ENCODE results near the gene RIPOR2.
"Not testable (repeated sequence)": the region's sequence is repeated elsewhere in the genome, so short reads cannot be mapped to it uniquely, and the experiment has no call there.

RIPOR2 gene

DNA sequence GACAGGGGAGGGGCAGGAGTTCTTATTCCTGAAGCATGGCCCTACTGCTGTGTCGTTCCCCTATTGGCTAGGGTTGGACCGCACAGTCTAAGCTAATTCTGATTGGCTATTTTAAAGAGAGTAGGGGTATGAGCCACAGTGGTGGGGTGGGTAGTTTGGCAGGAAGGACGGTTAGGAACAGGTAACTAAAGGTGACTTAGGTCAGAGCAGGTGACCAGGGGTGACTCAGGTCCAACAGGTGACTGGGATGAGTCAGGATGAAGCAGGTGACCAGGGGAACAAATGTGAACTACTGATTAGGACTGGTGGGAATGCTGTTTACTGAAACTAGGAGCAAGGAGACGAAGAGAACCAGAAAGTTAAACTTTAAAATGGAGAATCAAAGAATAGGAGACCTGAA, 58.0 kb downstream of the RIPOR2 start:
- WGBS (ENCODE audit: extremely low coverage, insufficient coverage, low lambda C conversion rate): no CpG with 5 or more reads among the region's 4 CpGs
- not testable (repeated sequence) for H3K36me3 ChIP-seq (ENCODE audit: control insufficient read depth, insufficient read depth, low read length); H2BK5ac ChIP-seq (ENCODE audit: low read length)

DNA sequence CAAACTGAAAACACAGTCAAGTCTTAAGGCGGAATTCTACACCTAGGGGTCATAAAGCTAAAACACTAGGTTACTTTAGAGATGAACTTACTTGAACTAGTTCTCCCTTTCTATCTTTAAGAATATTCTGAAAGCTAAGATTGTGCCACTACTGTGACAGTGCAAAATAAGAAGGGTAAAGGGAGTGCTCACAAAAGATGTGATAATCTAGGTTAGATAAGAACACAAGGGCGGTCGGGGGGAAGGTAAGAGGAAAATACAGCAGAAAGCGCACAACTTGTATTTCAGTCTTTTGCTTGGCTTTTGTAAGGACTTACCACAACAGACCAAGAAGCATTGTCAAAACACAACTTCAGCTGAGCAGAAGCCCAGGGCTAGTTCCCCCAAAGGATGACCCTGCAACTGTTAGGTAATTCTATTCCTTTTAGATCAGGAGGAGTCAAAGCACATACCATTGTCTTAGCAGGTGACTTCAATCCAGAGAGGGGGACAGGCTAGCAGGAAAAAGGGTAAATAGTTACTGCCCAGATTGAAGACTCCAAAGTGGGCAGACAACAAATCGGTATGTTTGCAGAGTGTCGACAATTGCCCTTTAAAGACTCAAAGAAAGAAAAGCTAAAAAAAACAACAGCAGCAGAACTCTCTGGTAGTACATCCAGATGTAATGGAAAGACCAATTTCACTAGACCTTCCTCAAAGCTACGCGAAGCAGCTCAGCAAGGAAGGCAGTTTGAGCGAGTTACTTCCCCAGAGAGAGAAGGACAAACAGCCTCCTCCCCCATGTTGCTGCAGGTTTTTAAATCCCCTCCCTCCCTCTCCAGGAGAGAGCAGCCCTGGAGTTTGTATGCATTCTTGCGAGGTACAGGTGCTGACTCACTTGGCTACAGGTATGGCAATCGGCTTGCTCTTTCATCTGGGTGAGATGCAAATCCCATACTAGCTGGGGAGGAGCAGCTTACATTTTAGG, 59.0 kb downstream of the RIPOR2 start:
- Histone ChIP-seq H3K4me3 (ENCODE audit: low read length) (no peak overlapping the region), H3K27ac (ENCODE audit: low read depth, low read length) (peak overlapping the region; percentile 4), H3K27me3 (ENCODE audit: insufficient read depth, low read length, poor library complexity) (no peaks in the 10 kb centered on the region), H3K79me2 (ENCODE audit: control insufficient read depth, insufficient read depth, low read length) (no peaks in the 10 kb centered on the region), H3K9ac (ENCODE audit: low read length) (no peak overlapping the region), H3K56ac (ENCODE audit: low read length) (no peak overlapping the region), H3K4me2 (ENCODE audit: low read length) (no peak overlapping the region), H3K36me3 (ENCODE audit: control insufficient read depth, insufficient read depth, low read length) (no peaks in the 10 kb centered on the region), H3K18ac (ENCODE audit: low read length) (peak overlapping the region; percentile 52), H3K4me1 (ENCODE audit: control insufficient read depth, low read depth, low read length) (no peaks in the 10 kb centered on the region), H2BK15ac (replicated peaks; ENCODE audit: low read depth) (no peak overlapping the region), H3K4ac (ENCODE audit: low read depth, low read length) (no peak overlapping the region), H3K23ac (ENCODE audit: low read length) (peak overlapping the region; percentile 26), H2BK120ac (ENCODE audit: low read depth, low read length) (no peak overlapping the region), H4K8ac (ENCODE audit: low read depth, low read length) (no peak overlapping the region), H2AK5ac (ENCODE audit: low read length) (no peak overlapping the region), H2BK5ac (ENCODE audit: low read length) (no peak overlapping the region), H3K79me1 (ENCODE audit: low read length) (no peaks in the 10 kb centered on the region), H4K5ac (ENCODE audit: low read length) (no peak overlapping the region)
- WGBS (ENCODE audit: extremely low coverage, insufficient coverage, low lambda C conversion rate): no CpG with 5 or more reads among the region's 11 CpGs
- DNase-seq: peak; percentile 96

More for the DNA sequence above, 58.0 kb downstream of the RIPOR2 start:
- H2BK15ac ChIP-seq (replicated peaks; ENCODE audit: low read depth); H3K4me1 ChIP-seq (ENCODE audit: control insufficient read depth, low read depth, low read length); H3K79me1 ChIP-seq (ENCODE audit: low read length); H2BK120ac ChIP-seq (ENCODE audit: low read depth, low read length); H3K18ac ChIP-seq (ENCODE audit: low read length); H3K27ac ChIP-seq (ENCODE audit: low read depth, low read length); H3K4ac ChIP-seq (ENCODE audit: low read depth, low read length); H3K4me3 ChIP-seq (ENCODE audit: low read length); H2AK5ac ChIP-seq (ENCODE audit: low read length); H4K8ac ChIP-seq (ENCODE audit: low read depth, low read length); H4K5ac ChIP-seq (ENCODE audit: low read length); H3K4me2 ChIP-seq (ENCODE audit: low read length); H3K9ac ChIP-seq (ENCODE audit: low read length); H3K79me2 ChIP-seq (ENCODE audit: control insufficient read depth, insufficient read depth, low read length); H3K56ac ChIP-seq (ENCODE audit: low read length); H3K23ac ChIP-seq (ENCODE audit: low read length); H3K27me3 ChIP-seq (ENCODE audit: insufficient read depth, low read length, poor library complexity): not testable (repeated sequence)
- peak; percentile 36 for DNase-seq

DNA sequence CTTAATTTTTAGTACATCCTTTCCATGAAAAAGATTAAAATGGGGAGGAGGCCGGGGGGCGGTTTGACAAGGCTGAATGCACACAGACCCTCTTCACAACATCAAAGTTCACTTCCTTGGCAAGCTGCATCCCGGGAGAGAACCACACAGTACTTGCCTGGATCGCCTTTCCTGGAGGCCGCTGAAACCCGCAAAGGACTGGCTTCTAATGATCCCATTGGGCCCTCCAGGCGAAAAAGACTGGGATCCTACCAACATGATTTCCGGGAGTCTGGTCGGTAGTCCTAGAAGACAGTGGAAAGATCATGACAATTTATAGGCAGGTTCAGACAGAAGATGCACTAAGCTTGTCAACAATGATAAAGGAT, 60.2 kb downstream of the RIPOR2 start:
- Histone ChIP-seq H2BK120ac (ENCODE audit: low read depth, low read length) (no peak overlapping the region), H3K4me1 (ENCODE audit: control insufficient read depth, low read depth, low read length) (no peaks in the 10 kb centered on the region), H3K9ac (ENCODE audit: low read length) (no peak overlapping the region), H2BK15ac (replicated peaks; ENCODE audit: low read depth) (no peak overlapping the region), H3K23ac (ENCODE audit: low read length) (no peak overlapping the region), H2AK5ac (ENCODE audit: low read length) (no peak overlapping the region), H3K4me3 (ENCODE audit: low read length) (no peak overlapping the region), H4K5ac (ENCODE audit: low read length) (no peak overlapping the region), H3K27me3 (ENCODE audit: insufficient read depth, low read length, poor library complexity) (no peaks in the 10 kb centered on the region), H2BK5ac (ENCODE audit: low read length) (no peak overlapping the region), H3K4me2 (ENCODE audit: low read length) (no peak overlapping the region), H3K79me1 (ENCODE audit: low read length) (no peaks in the 10 kb centered on the region), H3K4ac (ENCODE audit: low read depth, low read length) (no peak overlapping the region), H3K27ac (ENCODE audit: low read depth, low read length) (no peak overlapping the region), H3K56ac (ENCODE audit: low read length) (no peak overlapping the region), H3K18ac (ENCODE audit: low read length) (no peak overlapping the region), H4K8ac (ENCODE audit: low read depth, low read length) (no peak overlapping the region), H3K36me3 (ENCODE audit: control insufficient read depth, insufficient read depth, low read length) (no peaks in the 10 kb centered on the region), H3K79me2 (ENCODE audit: control insufficient read depth, insufficient read depth, low read length) (no peaks in the 10 kb centered on the region)
- DNase-seq: no peak
- no CpG with 5 or more reads among the region's 9 CpGs for WGBS (ENCODE audit: extremely low coverage, insufficient coverage, low lambda C conversion rate)

DNA sequence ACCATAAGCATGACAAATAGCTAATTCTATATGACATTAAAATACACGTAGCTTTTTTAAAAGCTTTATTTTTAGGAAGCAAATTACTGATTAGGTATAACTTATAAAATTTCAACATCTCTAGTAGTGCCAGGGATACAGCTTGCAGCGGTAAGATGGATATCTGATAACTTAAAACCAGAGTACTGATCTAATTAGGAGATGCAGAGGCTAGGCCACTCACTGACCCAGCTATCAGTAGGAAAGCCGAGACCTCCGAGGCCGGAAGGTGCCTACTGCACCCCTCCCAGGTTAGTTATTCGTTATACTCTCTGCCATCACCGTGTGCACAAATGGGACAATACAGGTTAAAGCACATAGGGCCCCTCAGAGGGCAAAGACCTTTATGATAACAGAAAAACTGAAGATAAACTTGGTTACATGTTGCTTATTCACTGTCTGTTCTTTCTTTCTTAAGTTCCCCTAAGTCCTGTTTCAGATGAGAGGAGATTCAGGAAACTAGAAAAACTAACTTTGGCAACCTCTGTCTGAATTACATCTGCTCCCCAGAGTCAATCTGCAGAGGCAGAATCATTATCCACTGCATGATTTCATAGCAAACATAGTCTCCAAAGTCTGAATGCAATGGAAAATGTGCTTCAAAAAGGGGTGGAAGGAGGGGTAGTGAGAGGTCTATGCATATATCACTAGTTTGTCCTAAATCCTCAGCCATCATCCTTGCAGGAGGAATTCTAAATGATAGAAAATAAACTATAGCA, 60.8 kb downstream of the RIPOR2 start:
- Histone ChIP-seq H2BK15ac (replicated peaks; ENCODE audit: low read depth) (no peak overlapping the region), H4K8ac (ENCODE audit: low read depth, low read length) (no peak overlapping the region), H3K27me3 (ENCODE audit: insufficient read depth, low read length, poor library complexity) (no peaks in the 10 kb centered on the region), H3K4ac (ENCODE audit: low read depth, low read length) (no peak overlapping the region), H2BK5ac (ENCODE audit: low read length) (no peak overlapping the region), H3K36me3 (ENCODE audit: control insufficient read depth, insufficient read depth, low read length) (no peaks in the 10 kb centered on the region), H3K4me1 (ENCODE audit: control insufficient read depth, low read depth, low read length) (no peaks in the 10 kb centered on the region), H3K79me2 (ENCODE audit: control insufficient read depth, insufficient read depth, low read length) (no peaks in the 10 kb centered on the region), H2AK5ac (ENCODE audit: low read length) (no peak overlapping the region), H3K9ac (ENCODE audit: low read length) (no peak overlapping the region), H3K56ac (ENCODE audit: low read length) (no peak overlapping the region), H3K79me1 (ENCODE audit: low read length) (no peaks in the 10 kb centered on the region), H3K4me3 (ENCODE audit: low read length) (no peak overlapping the region), H3K27ac (ENCODE audit: low read depth, low read length) (no peak overlapping the region), H3K4me2 (ENCODE audit: low read length) (no peak overlapping the region), H2BK120ac (ENCODE audit: low read depth, low read length) (no peak overlapping the region), H3K18ac (ENCODE audit: low read length) (no peak overlapping the region), H3K23ac (ENCODE audit: low read length) (no peak overlapping the region), H4K5ac (ENCODE audit: low read length) (no peak overlapping the region)
- WGBS (ENCODE audit: extremely low coverage, insufficient coverage, low lambda C conversion rate): no CpG with 5 or more reads among the region's 7 CpGs
- no peak for DNase-seq

DNA sequence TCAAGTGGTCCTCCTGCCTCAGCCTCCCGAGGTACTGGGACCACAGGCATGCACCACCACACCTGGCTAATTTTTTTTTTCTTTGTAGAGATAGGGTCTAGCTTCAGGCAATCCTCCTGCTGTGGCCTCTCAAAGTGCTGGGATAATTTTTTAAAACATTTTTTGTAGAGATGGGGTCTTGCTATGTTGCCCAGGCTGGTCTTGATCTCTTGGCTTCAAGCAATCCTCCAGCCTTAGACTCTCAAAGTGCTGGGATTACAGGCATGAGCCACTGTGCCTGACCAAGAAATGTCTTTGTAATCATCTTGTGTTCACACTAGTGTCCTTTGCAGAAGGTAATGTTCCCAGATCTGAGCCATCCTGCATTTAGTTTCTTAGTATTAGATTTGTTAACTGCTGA, 61.6 kb downstream of the RIPOR2 start:
- DNase-seq: no peak
- no peaks in the 10 kb centered on the region for H3K79me1 ChIP-seq (ENCODE audit: low read length)
- no peak overlapping the region for H3K23ac ChIP-seq (ENCODE audit: low read length)
- no CpG with 5 or more reads among the region's 1 CpG for WGBS (ENCODE audit: extremely low coverage, insufficient coverage, low lambda C conversion rate)
- no peak overlapping the region for H2BK120ac ChIP-seq (ENCODE audit: low read depth, low read length)
- H3K4ac ChIP-seq (ENCODE audit: low read depth, low read length): no peak overlapping the region
- no peaks in the 10 kb centered on the region for H3K4me1 ChIP-seq (ENCODE audit: control insufficient read depth, low read depth, low read length)
- H2BK15ac ChIP-seq (replicated peaks; ENCODE audit: low read depth): no peak overlapping the region
- H3K56ac ChIP-seq (ENCODE audit: low read length): no peak overlapping the region
- H2BK5ac ChIP-seq (ENCODE audit: low read length): no peak overlapping the region
- no peak overlapping the region for H3K27ac ChIP-seq (ENCODE audit: low read depth, low read length)
- no peak overlapping the region for H3K9ac ChIP-seq (ENCODE audit: low read length)
- H3K36me3 ChIP-seq (ENCODE audit: control insufficient read depth, insufficient read depth, low read length): no peaks in the 10 kb centered on the region
- no peak overlapping the region for H3K4me2 ChIP-seq (ENCODE audit: low read length)
- no peak overlapping the region for H2AK5ac ChIP-seq (ENCODE audit: low read length)
- H3K4me3 ChIP-seq (ENCODE audit: low read length): no peak overlapping the region
- no peak overlapping the region for H3K18ac ChIP-seq (ENCODE audit: low read length)
- no peaks in the 10 kb centered on the region for H3K27me3 ChIP-seq (ENCODE audit: insufficient read depth, low read length, poor library complexity)
- H3K79me2 ChIP-seq (ENCODE audit: control insufficient read depth, insufficient read depth, low read length): no peaks in the 10 kb centered on the region
- no peak overlapping the region for H4K8ac ChIP-seq (ENCODE audit: low read depth, low read length)
- no peak overlapping the region for H4K5ac ChIP-seq (ENCODE audit: low read length)

All from mesendoderm (in vitro differentiated cells).